Left lung (tissue), 10 donors: ENCODE measurements around the gene BORA. TPM values are rescaled to one million over a fixed set of nuclear protein-coding genes. Genes with fewer than 3 reads are reported as not detected.

Experiments
- ATAC-seq: fragments of 200-7000 bp; cut with Tn5 transposase; one replicate; pipeline ENCODE4 v1.9.1; 2020; ENCODE audit warnings: moderate library complexity
- DNase-seq, 4 donors: peaks; one replicate each; pipeline ENCODE4 v3.0.0-alpha.2; 2013 to 2020
- H3K27ac ChIP-seq, 2 donors: fragments of 200-600 bp; sonication (generic) in 1 of 2; one replicate each; pipeline versions ENCODE4 v1.5.0 to v1.8.0; 2020 to 2021
- H3K27me3 ChIP-seq, 2 donors: fragments of 200-600 bp; sonication (generic) in 1 of 2; one replicate each; pipeline versions ENCODE4 v1.5.0 to v1.8.0; 2020 to 2021
- H3K36me3 ChIP-seq, 2 donors: fragments of 200-600 bp; sonication (generic) in 1 of 2; one replicate each; pipeline versions ENCODE4 v1.5.0 to v1.8.0; 2020 to 2021
- H3K4me1 ChIP-seq, 2 donors: fragments of 200-600 bp; one replicate each; pipeline ENCODE4 v1.8.0; 2021
- H3K4me3 ChIP-seq, 2 donors: fragments of 200-600 bp; sonication (generic) in 1 of 2; one replicate each; pipeline versions ENCODE4 v1.5.0 to v1.8.0; 2020 to 2021; ENCODE audit warnings: mild to moderate bottlenecking in 1 of 2
- H3K9me3 ChIP-seq, 2 donors: fragments of 200-600 bp; sonication (generic) in 1 of 2; one replicate each; pipeline versions ENCODE4 v1.5.0 to v1.8.0; 2020 to 2021
- intact Hi-C, 2 donors: fragments of 100-400 bp; cut with DNase I; formaldehyde crosslinking; loops; one replicate each; pipeline versions ENCODE4 v1.11.2 to v1.14.2; 2022
- polyA plus RNA-seq, 6 donors: library from polyadenylated mRNA; unstranded; fragments of 120-200 nt; gene quantifications; one replicate each; pipeline ENCODE4 v1.2.1, GENCODE V29; 2013; ENCODE audit not compliant: insufficient read length in 6 of 6
- total RNA-seq, 2 donors: library from RNA; stranded (reverse); fragmentation: NEBNext Ultra II Directional; extraction: Animal tissue kit (Norgen Biotek cat#: 25700); gene quantifications; one replicate each; pipeline ENCODE4 v1.2.1, GENCODE V29; 2021
- TF ChIP-seq, protein P1 (sequence below), 2 donors: fragments of 200-600 bp; sonication (generic) in 1 of 2; IDR thresholded peaks; one replicate each; pipeline versions ENCODE4 v1.5.0 to v1.8.0; 2021; ENCODE audit warnings: antibody characterized with exemption in 2 of 2
- donor health status: DM: no; HTN: yes; CAD: no.
- donor health status: DM: no; HTN: no; CAD: no.

The BORA gene
- total and polyA plus RNA-seq, 8 donors, result 4.5 to 16.7 (median 10.1) TPM

DNA sequence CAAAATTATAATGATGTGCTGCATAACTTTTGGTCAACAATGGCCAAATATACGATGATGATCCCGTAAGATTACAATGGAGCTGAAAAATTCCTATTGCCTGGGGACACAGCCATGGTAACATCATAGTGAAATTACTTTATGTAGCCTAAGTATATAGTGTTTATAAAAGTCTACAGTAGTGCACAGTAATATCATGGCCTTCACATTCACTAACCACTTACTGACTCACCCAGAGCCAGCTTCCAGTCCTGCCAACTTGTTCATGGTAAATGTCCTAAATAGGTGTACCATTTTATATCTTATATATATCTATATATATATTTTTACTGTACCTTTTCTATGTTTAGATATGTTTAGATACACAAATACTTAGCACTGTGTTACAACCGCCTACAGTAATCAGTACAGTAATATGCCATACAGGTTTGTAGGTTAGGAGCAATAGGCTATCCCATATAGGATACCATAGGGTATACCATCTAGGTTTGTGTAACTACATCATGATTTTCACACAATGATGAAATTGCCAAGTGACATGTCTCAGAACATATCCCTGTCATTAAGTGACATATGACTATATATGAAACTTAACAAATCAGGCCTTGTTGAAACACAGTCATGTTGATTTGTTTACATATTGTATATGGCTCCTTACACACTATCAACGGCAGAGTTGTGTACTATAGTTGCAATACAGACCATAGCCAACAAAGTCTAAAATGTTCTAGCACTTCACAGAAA lies 30.2 kb downstream of the BORA start:
- H3K27ac ChIP-seq, result no peak overlapping the region
- H3K4me3 ChIP-seq, result no peak overlapping the region
- H3K27me3 ChIP-seq, result no peaks in the 10 kb centered on the region
- ATAC-seq (no peak), DNase-seq (no peak)
- peaks cover 0 to 99% of the 10 kb centered on the region in 2 donors for H3K36me3 ChIP-seq
- TF ChIP-seq, protein P1, sequence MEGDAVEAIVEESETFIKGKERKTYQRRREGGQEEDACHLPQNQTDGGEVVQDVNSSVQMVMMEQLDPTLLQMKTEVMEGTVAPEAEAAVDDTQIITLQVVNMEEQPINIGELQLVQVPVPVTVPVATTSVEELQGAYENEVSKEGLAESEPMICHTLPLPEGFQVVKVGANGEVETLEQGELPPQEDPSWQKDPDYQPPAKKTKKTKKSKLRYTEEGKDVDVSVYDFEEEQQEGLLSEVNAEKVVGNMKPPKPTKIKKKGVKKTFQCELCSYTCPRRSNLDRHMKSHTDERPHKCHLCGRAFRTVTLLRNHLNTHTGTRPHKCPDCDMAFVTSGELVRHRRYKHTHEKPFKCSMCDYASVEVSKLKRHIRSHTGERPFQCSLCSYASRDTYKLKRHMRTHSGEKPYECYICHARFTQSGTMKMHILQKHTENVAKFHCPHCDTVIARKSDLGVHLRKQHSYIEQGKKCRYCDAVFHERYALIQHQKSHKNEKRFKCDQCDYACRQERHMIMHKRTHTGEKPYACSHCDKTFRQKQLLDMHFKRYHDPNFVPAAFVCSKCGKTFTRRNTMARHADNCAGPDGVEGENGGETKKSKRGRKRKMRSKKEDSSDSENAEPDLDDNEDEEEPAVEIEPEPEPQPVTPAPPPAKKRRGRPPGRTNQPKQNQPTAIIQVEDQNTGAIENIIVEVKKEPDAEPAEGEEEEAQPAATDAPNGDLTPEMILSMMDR (IDR thresholded peaks at IDR 0.05), result no peak
- H3K9me3 ChIP-seq, result no peaks in the 10 kb centered on the region
- H3K4me1 ChIP-seq, result no peaks in the 10 kb centered on the region
- intact Hi-C loops, result no loop called here

DNA sequence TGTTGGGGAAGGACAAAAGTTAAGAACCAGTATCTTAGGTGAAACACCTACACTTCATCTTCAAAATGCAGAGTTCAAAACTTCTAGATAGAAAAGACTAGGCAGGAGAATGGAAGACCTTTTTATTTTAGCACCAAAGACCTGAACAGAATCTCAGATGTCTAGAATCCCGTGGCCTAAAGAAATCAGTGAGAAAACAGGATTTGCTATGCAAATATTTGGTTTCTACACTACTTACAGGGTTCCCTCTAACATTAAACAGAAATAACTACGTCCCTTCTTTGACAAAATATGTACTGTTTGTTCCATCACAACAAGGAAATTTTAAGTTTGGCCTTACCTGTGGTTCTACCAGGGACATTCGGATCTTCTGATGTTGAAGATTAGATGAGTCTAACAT lies 32.5 kb downstream of the BORA start:
- peaks cover 0 to 100% of the 10 kb centered on the region in 2 donors for H3K36me3 ChIP-seq
- no peak for ATAC-seq
- H3K4me1 ChIP-seq, result no peaks in the 10 kb centered on the region
- TF ChIP-seq, protein P1 (IDR thresholded peaks at IDR 0.05), result no peak
- H3K27me3 ChIP-seq, result no peaks in the 10 kb centered on the region
- H3K4me3 ChIP-seq, result no peak overlapping the region
- no peak for DNase-seq
- intact Hi-C loops, result no loop called here
- H3K27ac ChIP-seq, result no peak overlapping the region
- no peaks in the 10 kb centered on the region for H3K9me3 ChIP-seq

DNA sequence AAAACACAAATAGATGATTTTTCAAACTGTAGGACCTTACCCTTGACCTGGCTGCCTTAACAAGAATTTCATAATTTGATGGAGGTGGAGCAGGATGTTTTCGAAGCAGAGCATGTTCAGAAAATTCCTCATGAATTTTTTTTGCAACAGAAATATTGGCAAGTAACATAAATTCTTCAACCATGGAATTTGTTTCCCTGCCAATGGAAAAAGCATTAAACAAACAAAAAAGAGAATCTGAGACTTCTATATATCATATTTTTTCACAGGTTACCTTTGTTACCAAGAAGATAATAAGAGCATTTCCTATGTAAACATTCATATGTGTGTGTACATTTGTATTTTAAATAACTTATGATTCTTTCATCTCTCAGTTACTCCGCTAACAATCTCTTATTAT lies 35.7 kb downstream of the BORA start:
- Histone ChIP-seq H3K36me3 (peaks cover 5 to 100% of the 10 kb centered on the region in 2 donors), H3K27me3 (no peaks in the 10 kb centered on the region), H3K4me3 (no peak overlapping the region), H3K27ac (no peak overlapping the region), H3K9me3 (no peaks in the 10 kb centered on the region), H3K4me1 (no peaks in the 10 kb centered on the region)
- TF ChIP-seq, protein P1 (IDR thresholded peaks at IDR 0.05), result no peak
- DNase-seq (no peak), ATAC-seq (no peak)
- intact Hi-C loops, result no loop called here

DNA sequence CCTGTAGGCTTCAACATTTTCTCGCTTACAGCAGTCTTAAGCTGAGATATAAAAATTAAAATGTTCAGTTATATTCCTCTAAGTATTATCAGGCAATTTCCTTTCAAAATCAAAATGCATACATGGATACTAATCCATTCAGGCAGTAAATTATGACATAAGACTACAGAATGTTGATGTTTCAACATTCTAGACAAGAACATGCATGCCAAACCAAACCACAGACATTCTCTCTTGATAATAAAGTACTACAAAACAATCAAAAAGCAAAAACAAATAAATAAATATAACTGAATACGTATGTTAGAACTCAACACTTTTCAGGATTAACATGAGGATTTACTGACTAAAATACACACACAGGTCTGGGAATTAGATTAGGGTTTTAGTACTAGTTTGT lies 46.3 kb downstream of the BORA start:
- H3K4me3 ChIP-seq, result no peak overlapping the region
- no peak overlapping the region for H3K27ac ChIP-seq
- H3K27me3 ChIP-seq, result no peaks in the 10 kb centered on the region
- intact Hi-C loops, result no loop called here
- no peaks in the 10 kb centered on the region for H3K9me3 ChIP-seq
- H3K36me3 ChIP-seq, result peaks cover 0 to 94% of the 10 kb centered on the region in 2 donors
- peaks cover 2 to 10% of the 10 kb centered on the region in 2 donors for H3K4me1 ChIP-seq
- DNase-seq (no peak), ATAC-seq (no peak)
- TF ChIP-seq, protein P1 (IDR thresholded peaks at IDR 0.05), result no peak

DNA sequence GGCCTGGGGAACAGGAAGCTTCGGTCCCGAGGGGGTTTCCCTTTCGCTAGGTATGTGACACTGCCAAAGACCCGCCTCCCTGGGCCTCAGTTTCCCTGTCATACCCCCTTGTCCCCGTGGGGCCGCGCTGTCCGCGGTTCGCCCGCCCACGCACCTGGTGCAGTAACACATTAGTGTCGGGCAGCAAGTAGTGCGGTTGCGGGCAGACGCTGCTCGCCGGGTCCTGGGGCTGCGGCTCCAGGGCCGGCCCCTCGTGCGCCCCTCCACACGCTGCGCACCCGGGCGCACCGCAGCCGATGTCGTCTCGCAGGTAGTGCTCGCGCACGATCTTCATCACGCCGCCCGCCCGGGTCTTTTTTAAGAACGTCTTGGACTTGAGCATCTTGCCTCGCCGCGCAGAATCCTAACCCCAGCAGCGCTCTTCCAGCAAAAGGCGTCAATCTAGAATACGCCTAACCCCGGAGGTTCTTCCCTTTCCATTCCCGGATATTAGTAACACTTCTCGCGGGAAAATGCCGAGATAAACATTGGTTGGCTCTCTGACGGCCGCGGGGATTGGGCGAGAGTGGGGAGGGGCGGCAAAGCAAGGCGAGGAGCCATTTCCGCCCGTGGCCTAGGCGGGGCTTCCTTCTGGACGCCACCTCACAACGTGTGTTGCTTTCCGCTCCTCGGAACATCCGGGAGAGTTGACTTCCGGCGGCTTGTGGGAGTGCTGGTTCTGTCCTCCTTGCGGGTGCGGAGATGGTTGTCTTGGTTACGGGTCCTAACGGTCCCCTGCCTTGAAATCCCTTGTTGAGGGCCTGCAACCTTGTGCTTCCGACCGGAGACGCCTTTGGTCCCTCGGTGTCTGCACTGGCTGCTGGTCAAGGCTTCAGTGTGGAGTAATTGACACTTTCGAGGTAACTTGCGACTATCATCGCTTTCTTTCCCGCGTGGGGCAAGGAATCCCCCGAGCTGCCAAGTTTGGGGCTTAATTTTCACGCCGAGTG lies 54.0 kb downstream of the BORA start, which contains the start of the genes DIS3 and PIBF1:
Gene DIS3, minus strand, starts transcription at position 450 of the 989 bp plus-strand sequence. Its CDS starts 68 bp downstream, at position 382.
Gene PIBF1, plus strand, starts transcription at position 683 of the 989 bp plus-strand sequence. CDS start 1,337 bp downstream, outside the sequence.
- TF ChIP-seq, protein P1 (IDR thresholded peaks at IDR 0.05), result no peak
- Histone ChIP-seq H3K4me1 (peaks cover 26 to 62% of the 10 kb centered on the region in 2 donors), H3K27ac (peak within 1 kb of the TSS; percentile 84 to 93), H3K27me3 (no peaks in the 10 kb centered on the region), H3K9me3 (no peaks in the 10 kb centered on the region), H3K4me3 (peak within 1 kb of the TSS; percentile 94 to 98), H3K36me3 (peaks cover 0 to 26% of the 10 kb centered on the region in 2 donors)
- intact Hi-C loops, result no loop called here
- ATAC-seq (peak; percentile 100), DNase-seq (peak; percentile 96 to 98 (median 98))
